ENCODE results near the gene SLC38A3.

The SLC38A3 gene

DNA sequence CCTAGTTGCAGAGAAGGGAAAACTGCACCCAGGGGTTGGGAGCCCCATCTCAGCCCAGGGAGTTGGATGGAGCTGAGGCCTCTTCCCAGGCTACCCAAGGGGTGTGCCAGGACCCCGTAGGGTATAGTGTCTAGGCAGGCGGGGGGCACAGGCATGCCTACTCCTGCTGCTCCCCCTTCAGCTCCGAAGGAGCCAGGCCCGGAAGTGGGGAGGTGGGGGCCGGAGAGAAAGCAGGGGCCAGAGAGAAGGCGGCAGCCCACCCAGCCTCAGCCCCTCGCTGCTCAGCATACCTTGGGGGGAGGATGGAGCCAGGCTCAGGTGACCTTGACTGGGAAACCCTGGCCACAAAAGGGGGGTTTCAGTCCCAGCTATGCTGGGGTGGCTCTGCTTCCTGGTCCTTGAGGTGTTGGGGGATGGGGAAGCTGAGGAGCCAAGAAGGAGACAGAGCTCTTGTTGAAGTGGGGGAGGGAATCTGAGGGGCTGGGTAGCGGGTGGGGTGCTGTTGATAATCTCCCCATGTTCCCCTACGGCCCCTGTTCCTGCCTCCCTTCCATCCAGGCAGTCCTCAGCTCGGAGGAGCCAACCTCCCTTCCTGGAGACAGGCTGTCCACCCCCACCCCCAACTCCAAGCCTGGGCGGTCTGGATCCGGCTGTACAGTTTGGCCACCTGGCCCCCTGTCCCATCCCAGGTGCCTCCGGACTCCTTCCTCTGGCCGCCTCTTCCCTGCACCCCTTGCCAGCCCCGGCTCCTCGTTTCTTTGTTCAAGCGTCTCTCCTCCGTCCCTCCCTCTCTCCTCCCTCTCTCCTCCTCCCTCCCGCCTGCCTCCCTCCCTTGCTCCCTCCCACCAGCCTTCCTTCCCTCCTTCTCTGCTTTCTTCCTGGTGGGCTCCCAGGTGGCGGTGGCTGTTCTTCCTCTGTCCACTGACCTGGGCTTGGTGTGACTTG, 48.2 kb upstream of the SLC38A3 start:
- H3K9ac ChIP-seq (ENCODE audit: low read depth, low read length, poor library complexity): peak overlapping the region; percentile 90
- DNase-seq (ENCODE audit: low spot score): no peak
- peak overlapping the region; percentile 89 for H3K18ac ChIP-seq (ENCODE audit: low read length)
- H3K14ac ChIP-seq (ENCODE audit: low read length): no peak overlapping the region
- H3K4me1 ChIP-seq (ENCODE audit: control insufficient read depth in 2 of 2, insufficient read depth in 1 of 2, low read depth in 1 of 2, low read length in 2 of 2): peaks cover 10 to 26% of the 10 kb centered on the region in 2 donors
- peak overlapping the region; percentile 93 for H3K4me2 ChIP-seq (ENCODE audit: insufficient read depth, low read length, poor library complexity, severe bottlenecking)
- H3K27me3 ChIP-seq (ENCODE audit: control insufficient read depth in 3 of 3, insufficient read depth in 3 of 3, low read depth in 1 of 3, low read length in 3 of 3): peaks cover 0 to 87% (median 17%) of the 10 kb centered on the region in 3 experiments
- no peak overlapping the region for H4K91ac ChIP-seq (ENCODE audit: low read depth, low read length, poor library complexity)
- peaks cover 28% of the 10 kb centered on the region for H3K79me1 ChIP-seq (ENCODE audit: low read depth, low read length)
- H2BK15ac ChIP-seq (ENCODE audit: low read length): peak overlapping the region; percentile 63
- no peak overlapping the region for H2BK120ac ChIP-seq (ENCODE audit: low read depth, low read length)
- H2BK5ac ChIP-seq (ENCODE audit: low read length): peak overlapping the region; percentile 30
- no peak overlapping the region for H3K4ac ChIP-seq (ENCODE audit: low read length)
- no peaks in the 10 kb centered on the region for H3K9me3 ChIP-seq (replicated peaks in 1 of 2; ENCODE audit: control insufficient read depth in 2 of 2, insufficient read depth in 1 of 2, low read depth in 1 of 2, low read length in 2 of 2)
- peak overlapping the region; percentile 75 for H2BK12ac ChIP-seq (ENCODE audit: low read length)
- peak overlapping the region; percentile 92 for H2AK5ac ChIP-seq (ENCODE audit: low read depth, low read length)
- peaks cover 0 to 24% of the 10 kb centered on the region in 2 donors for H3K36me3 ChIP-seq (replicated peaks in 1 of 2; ENCODE audit: control insufficient read depth in 2 of 2, insufficient read depth in 2 of 2, low read length in 2 of 2)
- no peak overlapping the region for H3K27ac ChIP-seq (replicated peaks; ENCODE audit: low read length)
- H3K23ac ChIP-seq (ENCODE audit: low read depth, low read length, poor library complexity): peak overlapping the region; percentile 4
- no peak overlapping the region for H4K8ac ChIP-seq (ENCODE audit: low read depth, low read length)
- WGBS, 2 donors (ENCODE audit: extremely low coverage in 2 of 2, insufficient read length in 2 of 2, insufficient replicate concordance in 1 of 2): no CpG with 5 or more reads among the region's 20 CpGs
- H2AFZ ChIP-seq (ENCODE audit: low read length): peak overlapping the region; percentile 66
- peak overlapping the region in 1 of 2 donors; percentile 95 for H3K4me3 ChIP-seq (ENCODE audit: low read length in 2 of 2)

DNA sequence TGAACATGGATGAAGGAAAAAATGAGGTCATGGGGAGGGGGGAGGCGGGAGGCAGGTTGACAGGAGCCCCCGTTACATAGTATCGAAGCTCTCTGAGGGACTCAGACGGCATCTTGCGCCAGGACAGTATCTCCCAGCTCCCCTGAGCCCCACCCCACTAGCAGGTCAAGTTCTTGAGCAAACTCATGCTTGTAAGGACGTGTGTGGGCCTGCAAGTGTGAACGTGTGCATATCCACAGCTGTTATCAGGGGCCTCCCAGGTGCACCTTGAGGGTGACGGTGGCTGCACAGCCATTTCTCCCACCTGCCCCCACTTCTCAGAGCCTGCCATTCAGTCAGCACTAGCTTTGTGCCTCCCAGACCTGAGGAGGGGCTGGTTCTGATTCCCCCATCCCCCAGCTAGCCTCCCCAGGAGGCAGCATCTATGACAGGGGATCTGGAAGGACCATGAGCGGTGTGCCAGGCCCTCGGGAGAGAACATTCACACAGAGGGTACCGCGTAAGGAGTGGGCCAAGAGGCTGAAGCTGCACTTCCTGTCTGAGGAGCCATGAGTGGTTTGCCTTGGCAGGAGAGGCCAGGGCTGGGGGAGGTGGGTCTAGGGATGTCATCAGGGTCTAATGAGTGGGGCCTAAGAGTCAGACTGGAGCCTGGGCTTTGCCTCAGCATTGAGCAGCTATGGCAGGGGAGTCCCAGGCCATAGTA, 47.1 kb upstream of the SLC38A3 start:
- Histone ChIP-seq H3K27ac (replicated peaks; ENCODE audit: low read length) (no peak overlapping the region), H2BK120ac (ENCODE audit: low read depth, low read length) (no peak overlapping the region), H3K23ac (ENCODE audit: low read depth, low read length, poor library complexity) (peak overlapping the region; percentile 14), H3K79me1 (ENCODE audit: low read depth, low read length) (peaks cover 31% of the 10 kb centered on the region), H3K4me3 (ENCODE audit: low read length in 2 of 2) (peak overlapping the region in 1 of 2 donors; percentile 22), H4K8ac (ENCODE audit: low read depth, low read length) (peak overlapping the region; percentile 52), H3K9me3 (replicated peaks in 1 of 2; ENCODE audit: control insufficient read depth in 2 of 2, insufficient read depth in 1 of 2, low read depth in 1 of 2, low read length in 2 of 2) (no peaks in the 10 kb centered on the region), H3K27me3 (ENCODE audit: control insufficient read depth in 3 of 3, insufficient read depth in 3 of 3, low read depth in 1 of 3, low read length in 3 of 3) (peaks cover 0 to 87% (median 16%) of the 10 kb centered on the region in 3 experiments), H3K14ac (ENCODE audit: low read length) (no peak overlapping the region), H3K18ac (ENCODE audit: low read length) (peak overlapping the region; percentile 42), H3K4me1 (ENCODE audit: control insufficient read depth in 2 of 2, insufficient read depth in 1 of 2, low read depth in 1 of 2, low read length in 2 of 2) (peaks cover 10 to 26% of the 10 kb centered on the region in 2 donors), H3K4ac (ENCODE audit: low read length) (no peak overlapping the region), H2BK5ac (ENCODE audit: low read length) (no peak overlapping the region), H2AFZ (ENCODE audit: low read length) (peak overlapping the region; percentile 40), H4K91ac (ENCODE audit: low read depth, low read length, poor library complexity) (no peak overlapping the region), H2BK12ac (ENCODE audit: low read length) (peak overlapping the region; percentile 33), H3K4me2 (ENCODE audit: insufficient read depth, low read length, poor library complexity, severe bottlenecking) (no peak overlapping the region), H2AK5ac (ENCODE audit: low read depth, low read length) (peak overlapping the region; percentile 20), H3K9ac (ENCODE audit: low read depth, low read length, poor library complexity) (peak overlapping the region; percentile 56), H2BK15ac (ENCODE audit: low read length) (peak overlapping the region; percentile 34), H3K36me3 (replicated peaks in 1 of 2; ENCODE audit: control insufficient read depth in 2 of 2, insufficient read depth in 2 of 2, low read length in 2 of 2) (peaks cover 0 to 34% of the 10 kb centered on the region in 2 donors)
- DNase-seq (ENCODE audit: low spot score): no peak
- no CpG with 5 or more reads among the region's 12 CpGs for WGBS, 2 donors (ENCODE audit: extremely low coverage in 2 of 2, insufficient read length in 2 of 2, insufficient replicate concordance in 1 of 2)

DNA sequence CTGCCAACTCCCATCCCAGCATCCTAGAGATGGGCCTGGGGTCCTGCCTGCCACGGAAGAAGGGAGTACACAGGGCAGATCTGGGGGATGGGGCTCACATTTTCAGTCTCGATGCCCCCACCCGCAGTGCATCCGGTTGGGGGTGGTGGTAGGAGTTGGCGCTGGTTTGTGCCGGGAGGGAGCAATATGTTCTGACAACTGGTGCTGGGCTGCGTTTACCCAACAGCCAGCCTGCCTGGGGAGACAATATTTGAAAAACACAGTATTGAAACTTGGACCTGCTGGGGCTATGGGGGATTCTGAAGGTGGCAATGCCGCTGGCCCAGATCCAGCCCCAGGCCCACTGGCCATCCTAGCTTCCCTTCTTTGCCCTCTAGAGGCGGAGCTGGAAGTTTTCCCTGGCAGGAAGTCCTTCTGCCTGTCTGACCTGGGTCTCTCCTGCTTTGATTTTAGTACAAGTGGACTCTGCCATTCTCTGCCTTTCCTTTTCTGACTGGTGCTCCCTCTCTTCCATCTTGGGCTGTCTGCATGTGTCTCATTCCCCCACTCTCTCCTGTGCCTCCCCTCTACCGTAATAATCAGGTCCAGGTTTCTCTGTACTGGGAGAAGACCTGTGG, 46.4 kb upstream of the SLC38A3 start:
- H3K4me1 ChIP-seq (ENCODE audit: control insufficient read depth in 2 of 2, insufficient read depth in 1 of 2, low read depth in 1 of 2, low read length in 2 of 2): peaks cover 10 to 26% of the 10 kb centered on the region in 2 donors
- H2AK5ac ChIP-seq (ENCODE audit: low read depth, low read length): no peak overlapping the region
- whole genome bisulfite sequencing, 2 donors (ENCODE audit: extremely low coverage in 2 of 2, insufficient read length in 2 of 2, insufficient replicate concordance in 1 of 2): no CpG with 5 or more reads among the region's 10 CpGs
- no peak overlapping the region for H3K14ac ChIP-seq (ENCODE audit: low read length)
- H2BK5ac ChIP-seq (ENCODE audit: low read length): no peak overlapping the region
- H3K9me3 ChIP-seq (replicated peaks in 1 of 2; ENCODE audit: control insufficient read depth in 2 of 2, insufficient read depth in 1 of 2, low read depth in 1 of 2, low read length in 2 of 2): no peaks in the 10 kb centered on the region
- no peak overlapping the region for H3K9ac ChIP-seq (ENCODE audit: low read depth, low read length, poor library complexity)
- H3K4me2 ChIP-seq (ENCODE audit: insufficient read depth, low read length, poor library complexity, severe bottlenecking): no peak overlapping the region
- H3K27ac ChIP-seq (replicated peaks; ENCODE audit: low read length): peak overlapping the region; percentile 18
- DNase-seq (ENCODE audit: low spot score): no peak
- peak overlapping the region; percentile 42 for H3K18ac ChIP-seq (ENCODE audit: low read length)
- H3K36me3 ChIP-seq (replicated peaks in 1 of 2; ENCODE audit: control insufficient read depth in 2 of 2, insufficient read depth in 2 of 2, low read length in 2 of 2): peaks cover 0 to 38% of the 10 kb centered on the region in 2 donors
- H2AFZ ChIP-seq (ENCODE audit: low read length): peak overlapping the region; percentile 40
- H2BK15ac ChIP-seq (ENCODE audit: low read length): no peak overlapping the region
- H3K79me1 ChIP-seq (ENCODE audit: low read depth, low read length): peaks cover 35% of the 10 kb centered on the region
- H3K4me3 ChIP-seq (ENCODE audit: low read length in 2 of 2): no peak overlapping the region
- peak overlapping the region; percentile 14 for H3K23ac ChIP-seq (ENCODE audit: low read depth, low read length, poor library complexity)
- peaks cover 0 to 85% (median 9%) of the 10 kb centered on the region in 3 experiments for H3K27me3 ChIP-seq (ENCODE audit: control insufficient read depth in 3 of 3, insufficient read depth in 3 of 3, low read depth in 1 of 3, low read length in 3 of 3)
- H2BK120ac ChIP-seq (ENCODE audit: low read depth, low read length): no peak overlapping the region
- H3K4ac ChIP-seq (ENCODE audit: low read length): no peak overlapping the region
- H4K8ac ChIP-seq (ENCODE audit: low read depth, low read length): peak overlapping the region; percentile 7
- no peak overlapping the region for H2BK12ac ChIP-seq (ENCODE audit: low read length)
- no peak overlapping the region for H4K91ac ChIP-seq (ENCODE audit: low read depth, low read length, poor library complexity)
